AG08396 (cell line): ENCODE measurements around the gene ARHGAP12.

Experiments used
- DNase-seq: peaks from one replicate; pipeline ENCODE4 v3.0.0; 2012; ENCODE audit warnings: low spot score, mixed read lengths

The ARHGAP12 gene

DNA sequence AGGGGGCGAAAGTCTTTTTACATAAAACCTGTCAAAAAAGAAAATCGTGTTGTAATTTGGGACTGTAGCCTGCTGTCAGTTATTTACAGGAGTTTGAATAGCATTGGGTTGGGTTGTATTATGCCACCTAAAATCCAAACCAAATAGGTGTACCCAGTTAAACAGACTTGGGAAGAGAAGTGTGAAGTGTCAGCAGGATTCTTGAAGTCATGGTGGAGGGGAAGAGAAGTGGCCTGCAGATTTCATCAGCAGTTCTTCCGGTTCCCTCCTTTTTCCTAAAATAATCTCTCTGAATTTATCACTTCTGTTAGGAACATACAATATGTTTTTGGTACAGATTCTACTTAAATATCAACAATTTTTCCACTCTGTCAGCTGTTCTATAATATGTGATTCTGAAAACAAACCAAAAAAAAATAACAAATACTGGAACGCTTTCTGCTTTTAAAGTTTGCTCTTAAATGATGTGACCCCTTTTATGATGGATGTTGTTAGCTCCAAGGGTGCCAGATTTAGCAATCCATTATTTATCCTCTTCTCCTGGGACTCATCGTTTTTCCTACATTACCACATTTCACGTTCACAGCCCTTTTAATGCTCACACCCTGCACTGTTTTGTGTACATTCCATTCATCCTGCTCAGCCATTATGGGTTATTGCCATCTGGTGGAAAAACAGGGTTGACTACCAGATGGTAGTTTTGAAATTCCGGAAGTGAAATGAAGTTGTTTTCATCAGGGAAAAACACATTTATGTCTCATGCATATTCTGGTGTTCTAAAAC, 18.7 kb upstream of the ARHGAP12 start:
- DNase-seq = peak; percentile 76

- no peak for DNase-seq
These were observed 16.8 kb upstream of the ARHGAP12 start for GRCh38 chr10:31945392-31945791.

- DNase-seq = no peak
These were observed 15.4 kb upstream of the ARHGAP12 start for GRCh38 chr10:31944071-31944433.

GRCh38 chr10:31942892-31943291, 14.3 kb upstream of the ARHGAP12 start:
- DNase-seq = no peak

GRCh38 chr10:31942435-31942834, 13.8 kb upstream of the ARHGAP12 start:
- DNase-seq = no peak

- peak; percentile 69 for DNase-seq
These were observed 12.4 kb upstream of the ARHGAP12 start for GRCh38 chr10:31940839-31941653.

- no peak for DNase-seq
These were observed 11.4 kb upstream of the ARHGAP12 start for GRCh38 chr10:31939797-31940708.

DNA sequence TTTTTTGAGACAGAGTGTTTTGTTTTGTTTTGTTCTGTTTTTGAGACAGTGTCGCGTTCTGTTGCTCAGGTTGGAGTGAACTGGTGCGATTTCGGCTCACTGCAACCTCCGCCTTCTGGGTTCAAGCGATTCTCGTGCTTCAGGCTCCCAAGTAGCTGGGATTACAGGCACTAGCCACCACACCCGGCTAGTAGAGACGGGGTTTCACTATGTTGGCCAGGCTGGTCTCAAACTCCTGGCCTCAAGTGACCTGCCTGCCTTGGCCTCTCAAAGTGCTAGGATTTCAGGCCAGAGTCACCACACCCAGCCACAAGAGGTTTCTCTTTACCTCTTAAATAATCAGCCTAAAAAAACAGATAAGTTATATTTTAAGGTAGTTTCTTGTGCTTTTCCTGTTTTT, 8.7 kb upstream of the ARHGAP12 start:
- no peak for DNase-seq

DNA sequence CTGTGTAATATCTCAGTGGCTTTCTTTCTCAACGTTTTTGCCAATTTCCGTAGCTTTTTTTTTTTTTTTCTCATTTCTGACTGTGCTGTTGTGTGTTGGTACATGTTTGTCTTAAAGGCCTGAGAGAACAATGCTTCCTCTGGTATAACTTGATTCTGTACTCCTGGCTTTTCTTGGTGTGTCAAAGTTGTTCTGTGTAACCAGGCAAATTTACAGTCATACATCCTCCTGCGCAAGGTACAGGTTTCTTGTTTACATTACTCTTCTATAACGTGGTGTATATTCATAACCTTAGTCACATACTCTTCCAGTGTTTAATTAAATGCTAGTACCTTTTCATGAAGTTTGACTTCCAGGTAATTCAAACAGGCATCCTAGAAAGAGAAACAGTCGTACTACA, 8.3 kb upstream of the ARHGAP12 start:
- DNase-seq = no peak

- DNase-seq = no peak
These were observed 7.5 kb upstream of the ARHGAP12 start for GRCh38 chr10:31936086-31936485.

GRCh38 chr10:31935678-31936077, 7.0 kb upstream of the ARHGAP12 start:
- no peak for DNase-seq

DNA sequence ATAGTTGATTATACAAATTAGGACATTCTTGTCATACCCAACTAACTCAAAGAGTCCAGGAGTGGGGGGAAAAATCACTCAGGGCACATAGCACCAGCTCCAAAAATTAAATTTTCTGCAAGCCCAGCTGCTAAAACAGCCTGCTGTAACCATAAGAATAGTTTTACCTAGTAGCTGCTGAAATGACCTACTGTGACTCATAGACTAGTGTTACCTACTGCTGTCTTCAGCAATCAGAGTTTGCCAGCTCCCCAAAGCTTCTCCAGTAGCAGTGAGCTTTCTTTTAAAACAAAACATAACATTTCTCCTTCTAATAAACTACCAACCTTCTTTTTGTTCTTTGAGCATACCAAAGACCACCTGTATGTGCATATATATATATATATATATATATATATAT, 4.2 kb upstream of the ARHGAP12 start:
- DNase-seq = no peak

DNA sequence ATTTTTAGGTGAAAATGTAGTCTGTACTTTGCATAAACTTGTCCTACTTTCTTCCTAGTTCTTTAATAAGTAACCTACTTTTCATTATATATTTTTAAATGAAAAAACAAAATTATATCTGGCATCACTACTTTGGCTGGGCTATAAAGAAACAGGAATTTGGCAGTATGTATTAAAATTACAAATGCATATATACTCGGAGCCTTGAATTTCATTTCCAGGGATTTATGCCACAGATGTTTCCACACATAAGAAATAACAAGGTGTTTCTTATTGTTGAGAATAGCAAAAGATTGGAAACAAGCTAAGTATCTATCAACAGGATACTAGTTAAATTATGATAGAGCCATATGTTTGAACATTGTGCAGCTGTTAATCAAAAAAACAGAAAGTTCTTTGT, 2.2 kb upstream of the ARHGAP12 start:
- no peak for DNase-seq

DNA sequence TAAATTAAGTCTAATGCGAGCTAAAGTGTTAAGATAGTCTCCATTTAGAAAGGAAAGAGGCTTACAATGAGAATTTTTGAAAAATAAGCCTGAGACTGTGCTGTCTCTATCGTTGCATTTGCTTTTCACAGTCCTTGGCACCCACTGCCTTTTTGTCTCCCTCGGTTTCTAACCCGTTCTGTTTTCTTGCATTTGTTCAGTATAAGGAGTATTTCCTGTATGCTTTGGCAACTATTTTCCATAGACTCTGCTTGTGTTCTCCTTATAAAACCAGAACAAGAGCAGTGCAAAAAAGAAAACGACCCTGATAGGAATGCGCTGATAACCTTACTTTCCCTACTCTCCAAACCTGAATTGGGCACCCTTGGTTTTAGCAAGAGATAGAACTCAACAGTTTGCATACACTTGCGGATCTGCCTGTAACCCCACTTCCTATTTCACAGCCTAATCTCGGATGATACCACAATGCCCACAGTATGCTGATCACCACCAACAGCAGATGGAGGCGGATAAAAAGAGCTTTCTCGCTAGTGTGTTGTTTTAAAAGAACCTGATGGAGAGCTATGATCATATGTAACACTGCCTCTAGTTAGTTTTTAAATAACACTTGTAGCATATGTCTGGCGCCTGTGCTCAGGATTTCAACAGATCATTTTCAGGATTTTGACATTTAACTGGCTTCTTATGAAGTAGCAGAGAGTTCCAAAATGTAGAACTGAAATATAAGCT, 1.6 kb upstream of the ARHGAP12 start:
- no peak for DNase-seq

DNA sequence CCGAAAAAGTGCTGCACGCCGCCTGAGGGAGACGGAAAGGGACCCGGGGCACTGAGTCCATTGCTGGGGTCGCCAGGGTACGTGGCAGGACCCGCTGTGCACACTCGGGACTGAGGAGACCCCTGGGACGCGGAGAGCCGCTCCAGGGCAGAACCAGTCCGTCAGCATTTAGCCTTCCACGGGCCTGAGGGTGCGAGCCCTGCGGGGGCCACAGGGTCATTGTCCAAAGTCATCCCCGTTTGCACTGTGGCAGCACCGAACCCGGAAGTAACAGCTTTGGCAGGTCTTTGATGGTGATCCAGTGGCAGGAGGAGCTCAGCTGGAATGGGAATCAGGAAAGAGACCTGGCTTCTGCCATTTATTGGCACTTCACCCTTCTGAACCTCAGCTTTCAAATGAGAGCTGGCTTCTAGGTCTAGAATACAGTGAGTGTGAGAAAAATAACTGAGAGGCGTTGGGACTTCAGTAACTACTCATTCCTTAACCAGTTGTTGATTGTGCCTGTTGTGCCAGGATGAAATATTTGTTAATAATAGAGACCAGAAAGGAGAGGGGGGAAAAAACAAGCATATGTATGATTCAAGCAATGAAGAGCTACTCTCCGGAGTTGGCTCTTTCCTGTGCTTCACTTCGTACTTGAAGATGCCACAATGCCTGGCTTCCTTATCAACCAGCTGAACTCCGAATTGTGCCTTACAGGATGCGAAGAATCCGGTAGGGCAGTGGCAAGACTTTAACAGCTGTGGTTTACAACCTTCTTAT, 811 bp upstream of the ARHGAP12 start:
- DNase-seq = peak; percentile 65

DNA sequence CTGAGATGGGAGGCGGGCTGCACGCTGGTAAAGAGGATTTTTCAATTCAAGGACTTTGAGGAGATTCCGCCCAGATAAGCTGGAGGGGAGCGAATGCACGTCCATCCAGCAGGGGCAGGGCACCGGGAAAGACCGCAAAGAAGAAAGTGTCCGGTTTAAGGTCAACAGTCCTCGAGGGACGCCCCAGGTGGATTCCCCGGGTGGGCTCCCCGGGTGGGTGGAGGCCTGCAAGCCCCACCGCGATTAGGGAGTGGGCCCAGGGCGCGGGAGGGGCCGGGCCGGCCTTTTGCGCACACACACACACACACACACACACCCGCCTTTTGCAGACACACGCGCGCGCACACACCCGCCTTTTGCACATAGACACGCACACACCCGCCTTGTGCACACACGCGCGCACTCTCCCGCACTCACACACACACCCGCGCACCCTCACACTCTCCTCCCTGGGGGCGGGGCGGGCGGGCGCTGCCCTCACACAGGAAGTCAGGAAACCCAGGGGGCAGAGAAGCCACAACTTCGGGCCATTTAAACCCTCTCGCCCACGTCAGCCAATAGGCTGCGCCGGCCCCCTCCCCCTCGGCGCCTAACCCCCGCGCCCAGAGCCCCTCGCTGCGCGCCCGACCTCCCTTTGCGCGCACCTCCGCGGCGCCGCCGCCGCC, 615 bp downstream of the ARHGAP12 start:
- peak; percentile 56 for DNase-seq

GRCh38 chr10:31927565-31927883, 1.1 kb downstream of the ARHGAP12 start:
- no peak for DNase-seq

- peak; percentile 10 for DNase-seq
These were observed 1.7 kb downstream of the ARHGAP12 start for GRCh38 chr10:31926765-31927564.

GRCh38 chr10:31926160-31926559, 2.5 kb downstream of the ARHGAP12 start:
- no peak for DNase-seq

DNA sequence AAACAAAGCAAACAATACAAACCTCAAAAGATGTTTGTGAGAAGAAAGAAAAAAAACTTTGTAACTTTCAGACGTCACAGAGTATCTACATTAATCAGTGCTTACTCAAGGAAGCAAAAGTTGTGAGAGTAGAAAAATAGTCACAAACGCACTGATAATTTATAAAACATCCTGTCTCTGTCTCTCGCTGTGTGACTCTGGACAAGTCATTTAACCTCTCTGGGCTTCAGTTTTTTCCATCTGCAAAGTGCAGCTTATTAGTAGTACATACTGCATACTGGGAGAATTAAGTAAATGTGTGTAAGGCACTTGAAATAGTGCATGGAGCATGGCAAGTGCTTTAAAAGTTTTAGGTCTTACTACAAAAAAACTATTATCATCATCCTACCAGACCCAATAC, 3.8 kb downstream of the ARHGAP12 start:
- no peak for DNase-seq
